ENCODE results near the gene POU6F1. TPM values are rescaled to one million over a fixed set of nuclear protein-coding genes. Genes with fewer than 3 reads are reported as not detected.

The POU6F1 gene
- total RNA-seq, 1 experiment from 2014 or later: 5.3 TPM

GRCh38 chr12:51218607-51219161, 822 bp upstream of the POU6F1 start:
- intact Hi-C loops (cut with micrococcal nuclease; ENCODE audit: unreplicated experiment): loop anchor here (1.0 to 2.0 kb wide), 5 partner anchors 20 to 170 kb away; partner anchors contain the start of genes CSRNP2, DAZAP2, LETMD1 and TFCP2
- Mint-ChIP-seq H3K4me3 (ENCODE audit: unreplicated experiment) (peak overlapping the region; percentile 76), H3K9me3 (ENCODE audit: unreplicated experiment) (no peaks in the 10 kb centered on the region), H3K27ac (ENCODE audit: unreplicated experiment) (peak overlapping the region; percentile 94), H3K27me3 (ENCODE audit: insufficient read depth, unreplicated experiment) (no peaks in the 10 kb centered on the region), H3K4me1 (ENCODE audit: low read depth, unreplicated experiment) (peaks cover 20% of the 10 kb centered on the region), H3K36me3 (ENCODE audit: insufficient read depth, unreplicated experiment) (peaks cover 9% of the 10 kb centered on the region)
- CTCF ChIA-PET: interaction anchor here (0.6 to 2.8 kb wide), 15 partner anchors 8 to 758 kb away, joined by 3 to 26 read pairs (median 4); partner anchors contain the start of genes DAZAP2 and LETMD1
- Histone ChIP-seq H3K4me3 (ENCODE audit: low read depth, low read length) (peak overlapping the region; percentile 89), H3K36me3 (ENCODE audit: control insufficient read depth, insufficient read depth, low read length) (no peaks in the 10 kb centered on the region; the same call in 1 of the 2 replicates), H3K27me3 (replicated peaks; ENCODE audit: control insufficient read depth, insufficient read depth, low read length) (no peaks in the 10 kb centered on the region), H3K9me3 (no peaks in the 10 kb centered on the region), H3K4me1 (peaks cover 6% of the 10 kb centered on the region; the same call in 1 of the 2 replicates)
- TF ChIP-seq, protein P1, sequence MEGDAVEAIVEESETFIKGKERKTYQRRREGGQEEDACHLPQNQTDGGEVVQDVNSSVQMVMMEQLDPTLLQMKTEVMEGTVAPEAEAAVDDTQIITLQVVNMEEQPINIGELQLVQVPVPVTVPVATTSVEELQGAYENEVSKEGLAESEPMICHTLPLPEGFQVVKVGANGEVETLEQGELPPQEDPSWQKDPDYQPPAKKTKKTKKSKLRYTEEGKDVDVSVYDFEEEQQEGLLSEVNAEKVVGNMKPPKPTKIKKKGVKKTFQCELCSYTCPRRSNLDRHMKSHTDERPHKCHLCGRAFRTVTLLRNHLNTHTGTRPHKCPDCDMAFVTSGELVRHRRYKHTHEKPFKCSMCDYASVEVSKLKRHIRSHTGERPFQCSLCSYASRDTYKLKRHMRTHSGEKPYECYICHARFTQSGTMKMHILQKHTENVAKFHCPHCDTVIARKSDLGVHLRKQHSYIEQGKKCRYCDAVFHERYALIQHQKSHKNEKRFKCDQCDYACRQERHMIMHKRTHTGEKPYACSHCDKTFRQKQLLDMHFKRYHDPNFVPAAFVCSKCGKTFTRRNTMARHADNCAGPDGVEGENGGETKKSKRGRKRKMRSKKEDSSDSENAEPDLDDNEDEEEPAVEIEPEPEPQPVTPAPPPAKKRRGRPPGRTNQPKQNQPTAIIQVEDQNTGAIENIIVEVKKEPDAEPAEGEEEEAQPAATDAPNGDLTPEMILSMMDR (IDR thresholded peaks at IDR 0.05; ENCODE audit: insufficient read depth in 1 of 2, low read depth in 1 of 2, low read length in 1 of 2, severe bottlenecking in 1 of 2, unreplicated experiment in 1 of 2): no peak
- TSS peak; percentile 77 for BruUV-seq (replicated peaks)
- DNase-seq: peak; percentile 71 to 77
- POLR2A ChIA-PET: interaction anchor here (0.6 to 2.6 kb wide), 11 partner anchors 19 to 454 kb away, joined by 3 to 39 read pairs (median 6); partner anchors contain the start of genes CSRNP2, DAZAP2, LETMD1 and SMAGP

- Histone ChIP-seq H3K9me3 (no peaks in the 10 kb centered on the region), H3K27me3 (replicated peaks; ENCODE audit: control insufficient read depth, insufficient read depth, low read length) (no peaks in the 10 kb centered on the region), H3K4me3 (ENCODE audit: low read depth, low read length) (peak overlapping the region; percentile 89), H3K4me1 (peaks cover 6% of the 10 kb centered on the region; the same call in 1 of the 2 replicates), H3K36me3 (ENCODE audit: control insufficient read depth, insufficient read depth, low read length) (no peaks in the 10 kb centered on the region; the same call in 1 of the 2 replicates)
- Mint-ChIP-seq H3K4me3 (ENCODE audit: unreplicated experiment) (peak overlapping the region; percentile 76), H3K36me3 (ENCODE audit: insufficient read depth, unreplicated experiment) (peaks cover 3% of the 10 kb centered on the region), H3K27ac (ENCODE audit: unreplicated experiment) (peak overlapping the region; percentile 94), H3K4me1 (ENCODE audit: low read depth, unreplicated experiment) (peaks cover 15% of the 10 kb centered on the region), H3K9me3 (ENCODE audit: unreplicated experiment) (no peaks in the 10 kb centered on the region), H3K27me3 (ENCODE audit: insufficient read depth, unreplicated experiment) (no peaks in the 10 kb centered on the region)
- DNase-seq: peak in 1 of 2 experiments; percentile 70
- TF ChIP-seq, protein P1 (IDR thresholded peaks at IDR 0.05; ENCODE audit: insufficient read depth in 1 of 2, low read depth in 1 of 2, low read length in 1 of 2, severe bottlenecking in 1 of 2, unreplicated experiment in 1 of 2): peak; percentile 26 to 39
- intact Hi-C loops (cut with micrococcal nuclease; ENCODE audit: unreplicated experiment): no loop called here
- ChIA-PET CTCF (interaction anchor here (0.6 to 2.8 kb wide), 20 partner anchors 9 to 1920 kb away, joined by 3 to 26 read pairs (median 5); partner anchors contain the start of genes CSRNP2 and DAZAP2), POLR2A (interaction anchor here (0.5 to 2.6 kb wide), 15 partner anchors 13 to 454 kb away, joined by 3 to 39 read pairs (median 6); partner anchors contain the start of genes ATF1, CSRNP2, DAZAP2 and LETMD1)
- BruUV-seq (replicated peaks): no TSS peak
Observed at GRCh38 chr12:51217133-51217967, 512 bp downstream of the POU6F1 start.

GRCh38 chr12:51216642-51217041, 1.2 kb downstream of the POU6F1 start:
- Histone ChIP-seq H3K36me3 (ENCODE audit: control insufficient read depth, insufficient read depth, low read length) (no peaks in the 10 kb centered on the region; the same call in 1 of the 2 replicates), H3K4me3 (ENCODE audit: low read depth, low read length) (peak overlapping the region; percentile 89), H3K4me1 (peaks cover 6% of the 10 kb centered on the region; the same call in 1 of the 2 replicates), H3K27me3 (replicated peaks; ENCODE audit: control insufficient read depth, insufficient read depth, low read length) (no peaks in the 10 kb centered on the region), H3K9me3 (no peaks in the 10 kb centered on the region)
- ChIA-PET POLR2A (interaction anchor here (0.6 to 2.6 kb wide), 4 partner anchors 22 to 187 kb away, joined by 4 to 39 read pairs (median 6); partner anchors contain the start of genes DAZAP2 and SMAGP), CTCF (interaction anchor here (0.7 to 2.8 kb wide), 4 partner anchors 21 to 133 kb away, joined by 6 to 26 read pairs (median 8); partner anchors contain the start of genes CSRNP2 and DAZAP2)
- no peaks in the 10 kb centered on the region for H3K36me3 Mint-ChIP-seq (ENCODE audit: insufficient read depth, unreplicated experiment)
- no peaks in the 10 kb centered on the region for H3K27me3 Mint-ChIP-seq (ENCODE audit: insufficient read depth, unreplicated experiment)
- TF ChIP-seq, protein P1 (IDR thresholded peaks at IDR 0.05; ENCODE audit: insufficient read depth in 1 of 2, low read depth in 1 of 2, low read length in 1 of 2, severe bottlenecking in 1 of 2, unreplicated experiment in 1 of 2): no peak
- intact Hi-C loops (cut with micrococcal nuclease; ENCODE audit: unreplicated experiment): no loop called here
- no TSS peak for BruUV-seq (replicated peaks)
- no peak for DNase-seq
- H3K27ac Mint-ChIP-seq (ENCODE audit: unreplicated experiment): no peak overlapping the region
- peaks cover 12% of the 10 kb centered on the region for H3K4me1 Mint-ChIP-seq (ENCODE audit: low read depth, unreplicated experiment)
- peak overlapping the region; percentile 76 for H3K4me3 Mint-ChIP-seq (ENCODE audit: unreplicated experiment)
- no peaks in the 10 kb centered on the region for H3K9me3 Mint-ChIP-seq (ENCODE audit: unreplicated experiment)

Data from Caco-2 (cell line).